GM21786 (cell line): ENCODE results near the gene DAPK2.

Experiments
- ATAC-seq: cut with Tn5 transposase; IDR thresholded peaks from one replicate; pipeline ENCODE4 v1.9.1; 2021; ENCODE audit not compliant: unreplicated experiment

Gene DAPK2

GRCh38 chr15:64024172-64025050, 21.9 kb downstream of the DAPK2 start:
- ATAC-seq = no peak

GRCh38 chr15:64023220-64023619, 23.1 kb downstream of the DAPK2 start:
- ATAC-seq = no peak

GRCh38 chr15:64022571-64022970, 23.7 kb downstream of the DAPK2 start:
- no peak for ATAC-seq

- ATAC-seq = peak; percentile 79
Measured at GRCh38 chr15:64019764-64020163, 26.5 kb downstream of the DAPK2 start.

GRCh38 chr15:64017591-64018163, 28.6 kb downstream of the DAPK2 start:
- ATAC-seq = no peak

- no peak for ATAC-seq
Measured at GRCh38 chr15:64017082-64017588, 29.1 kb downstream of the DAPK2 start.

- ATAC-seq = no peak
Measured at GRCh38 chr15:64016257-64016656, 30.0 kb downstream of the DAPK2 start.

- no peak for ATAC-seq
Measured at GRCh38 chr15:64014995-64015394, 31.3 kb downstream of the DAPK2 start.

- ATAC-seq = no peak
Measured at GRCh38 chr15:64013179-64014062, 32.9 kb downstream of the DAPK2 start.

- ATAC-seq = no peak
Measured at GRCh38 chr15:64011736-64012135, 34.5 kb downstream of the DAPK2 start.

- peak; percentile 86 for ATAC-seq
Measured at GRCh38 chr15:64010719-64011118, 35.6 kb downstream of the DAPK2 start.

GRCh38 chr15:64009798-64010261, 36.5 kb downstream of the DAPK2 start:
- ATAC-seq = peak; percentile 43

GRCh38 chr15:64009241-64009640, 37.0 kb downstream of the DAPK2 start:
- ATAC-seq = no peak

GRCh38 chr15:64008177-64008576, 38.1 kb downstream of the DAPK2 start:
- ATAC-seq = no peak

GRCh38 chr15:64006642-64007041, 39.6 kb downstream of the DAPK2 start:
- ATAC-seq = no peak

GRCh38 chr15:64004587-64004986, 41.7 kb downstream of the DAPK2 start:
- no peak for ATAC-seq

- ATAC-seq = no peak
Measured at GRCh38 chr15:64004056-64004455, 42.2 kb downstream of the DAPK2 start.

- ATAC-seq = no peak
Measured at GRCh38 chr15:64003182-64003581, 43.1 kb downstream of the DAPK2 start.

GRCh38 chr15:64001148-64001547, 45.1 kb downstream of the DAPK2 start:
- ATAC-seq = no peak

- no peak for ATAC-seq
Measured at GRCh38 chr15:64000183-64000951, 45.9 kb downstream of the DAPK2 start.
